G401.6 (cell line): ENCODE results near the gene UBE2D2.

ENCODE experiments used
- FAIRE-seq: peaks from 2 replicates; lab custom pipeline; 2012; peaks lifted over from hg19 to GRCh38; lab: Jason Lieb, UNC

Gene UBE2D2

GRCh38 chr5:139648205-139649081, 87.3 kb downstream of the UBE2D2 start, which contains the start of gene CXXC5:
CXXC5 (plus strand) TSS chr5:139648349; CDS start chr5:139680524, 32,175 bp downstream.
- FAIRE-seq = no peak

GRCh38 chr5:139649082-139649991, 88.2 kb downstream of the UBE2D2 start:
- FAIRE-seq = no peak

GRCh38 chr5:139650031-139650688, 89.0 kb downstream of the UBE2D2 start:
- FAIRE-seq = no peak

- FAIRE-seq = no peak
Measured at GRCh38 chr5:139650689-139651042, 89.5 kb downstream of the UBE2D2 start.

- FAIRE-seq = peak; percentile 67
Measured at GRCh38 chr5:139651043-139651834, 90.1 kb downstream of the UBE2D2 start.

- FAIRE-seq = peak; percentile 88
Measured at GRCh38 chr5:139651853-139652787, 91.0 kb downstream of the UBE2D2 start.

- FAIRE-seq = no peak
Measured at GRCh38 chr5:139652788-139653241, 91.7 kb downstream of the UBE2D2 start.

- FAIRE-seq = no peak
Measured at GRCh38 chr5:139653616-139654015, 92.5 kb downstream of the UBE2D2 start.

GRCh38 chr5:139654464-139654863, 93.3 kb downstream of the UBE2D2 start:
- no peak for FAIRE-seq

- no peak for FAIRE-seq
Measured at GRCh38 chr5:139654871-139655491, 93.8 kb downstream of the UBE2D2 start.

- FAIRE-seq = no peak
Measured at GRCh38 chr5:139655727-139656271, 94.7 kb downstream of the UBE2D2 start.

GRCh38 chr5:139657363-139658321, 96.5 kb downstream of the UBE2D2 start:
- no peak for FAIRE-seq

GRCh38 chr5:139658501-139658927, 97.4 kb downstream of the UBE2D2 start:
- no peak for FAIRE-seq

GRCh38 chr5:139658928-139659667, 98.0 kb downstream of the UBE2D2 start:
- FAIRE-seq = no peak

- no peak for FAIRE-seq
Measured at GRCh38 chr5:139659695-139660101, 98.6 kb downstream of the UBE2D2 start.

- FAIRE-seq = no peak
Measured at GRCh38 chr5:139660105-139660922, 99.2 kb downstream of the UBE2D2 start.
